Muscle of arm (tissue), 12 donors: ENCODE data around the gene AP3D1. TPM values are rescaled to one million over a fixed set of nuclear protein-coding genes. Genes with fewer than 3 reads are reported as not detected.
"Not testable (repeated sequence)": the region's sequence is repeated elsewhere in the genome, so short reads cannot be mapped to it uniquely, and the experiment has no call there.

Experiments
- DNase-seq: peaks from one replicate; pipeline ENCODE4 v3.0.0-alpha.2; 2013
- polyA plus RNA-seq, 12 donors: library from polyadenylated mRNA; unstranded; fragments of 120-200 nt; gene quantifications; one replicate each; pipeline ENCODE4 v1.2.1, GENCODE V29; 2013; ENCODE audit not compliant: insufficient read length in 12 of 12

Gene AP3D1
- polyA plus RNA-seq, 12 donors, result 32.3 to 77.2 (median 59.1) TPM; not detected in 1

GRCh38 chr19:2086695-2087620, 64.4 kb downstream of the AP3D1 start:
- DNase-seq, result not testable (repeated sequence)

- no peak for DNase-seq
Measured at GRCh38 chr19:2084993-2085720, 66.2 kb downstream of the AP3D1 start.

GRCh38 chr19:2083174-2083854, 68.1 kb downstream of the AP3D1 start:
- no peak for DNase-seq

GRCh38 chr19:2081873-2082810, 69.2 kb downstream of the AP3D1 start:
- no peak for DNase-seq

- no peak for DNase-seq
Measured at GRCh38 chr19:2080336-2080988, 70.9 kb downstream of the AP3D1 start.

- no peak for DNase-seq
Measured at GRCh38 chr19:2079865-2080301, 71.5 kb downstream of the AP3D1 start.

GRCh38 chr19:2079076-2079864, 72.1 kb downstream of the AP3D1 start:
- no peak for DNase-seq

- no peak for DNase-seq
Measured at GRCh38 chr19:2077833-2078619, 73.3 kb downstream of the AP3D1 start.

- DNase-seq, result no peak
Measured at GRCh38 chr19:2077398-2077797, 74.0 kb downstream of the AP3D1 start.

- no peak for DNase-seq
Measured at GRCh38 chr19:2076526-2076944, 74.8 kb downstream of the AP3D1 start.

GRCh38 chr19:2072757-2073551, 78.4 kb downstream of the AP3D1 start:
- DNase-seq, result no peak

- no peak for DNase-seq
Measured at GRCh38 chr19:2070986-2071673, 80.2 kb downstream of the AP3D1 start.

- no peak for DNase-seq
Measured at GRCh38 chr19:2070436-2070827, 80.9 kb downstream of the AP3D1 start.

GRCh38 chr19:2064788-2065524, 86.4 kb downstream of the AP3D1 start:
- DNase-seq, result no peak

- DNase-seq, result no peak
Measured at GRCh38 chr19:2064395-2064787, 87.0 kb downstream of the AP3D1 start.

- no peak for DNase-seq
Measured at GRCh38 chr19:2063824-2064223, 87.5 kb downstream of the AP3D1 start.

GRCh38 chr19:2062770-2063169, 88.6 kb downstream of the AP3D1 start:
- DNase-seq, result no peak
